Brain microvascular endothelial cell (primary cell): Measurements from ENCODE around the gene CIAO2B.
"Not testable (repeated sequence)": the region's sequence is repeated elsewhere in the genome, so short reads cannot be mapped to it uniquely, and the experiment has no call there.

Experiments used
- DNase-seq: peaks from one replicate; pipeline ENCODE4 v3.0.0-alpha.2; 2020
- H3K27ac ChIP-seq: fragments of 250-450 bp; sonication (Bioruptor Pico); 2 replicates; pipeline ENCODE4 v1.5.1; 2020; ENCODE audit warnings: mild to moderate bottlenecking, moderate library complexity
- H3K27me3 ChIP-seq: fragments of 250-450 bp; sonication (Bioruptor Pico); replicated peaks from 2 replicates; pipeline ENCODE4 v1.5.1; 2020; ENCODE audit warnings: mild to moderate bottlenecking
- H3K36me3 ChIP-seq: fragments of 250-450 bp; sonication (Bioruptor Pico); replicated peaks from 2 replicates; pipeline ENCODE4 v1.5.1; 2020; ENCODE audit warnings: mild to moderate bottlenecking
- H3K4me3 ChIP-seq: 2 replicates; pipeline ENCODE4 v1.5.1; 2011; ENCODE audit warnings: low read depth, mild to moderate bottlenecking, control low read depth, low read length, moderate library complexity
- in situ Hi-C: cut with HindIII; loops from 2 replicates; pipeline ENCODE4 v1.10.0; 2017; ENCODE audit warnings: low sequenced_read_pairs, low pct_ligation_motif_present
- TF ChIP-seq, protein P1 (sequence below): IDR thresholded peaks from 2 replicates; pipeline ENCODE4 v1.5.1; 2011; ENCODE audit warnings: low read depth, mild to moderate bottlenecking, moderate library complexity, low read length, control low read depth, inconsistent platforms; ENCODE audit errors: missing control alignments

Gene CIAO2B

DNA sequence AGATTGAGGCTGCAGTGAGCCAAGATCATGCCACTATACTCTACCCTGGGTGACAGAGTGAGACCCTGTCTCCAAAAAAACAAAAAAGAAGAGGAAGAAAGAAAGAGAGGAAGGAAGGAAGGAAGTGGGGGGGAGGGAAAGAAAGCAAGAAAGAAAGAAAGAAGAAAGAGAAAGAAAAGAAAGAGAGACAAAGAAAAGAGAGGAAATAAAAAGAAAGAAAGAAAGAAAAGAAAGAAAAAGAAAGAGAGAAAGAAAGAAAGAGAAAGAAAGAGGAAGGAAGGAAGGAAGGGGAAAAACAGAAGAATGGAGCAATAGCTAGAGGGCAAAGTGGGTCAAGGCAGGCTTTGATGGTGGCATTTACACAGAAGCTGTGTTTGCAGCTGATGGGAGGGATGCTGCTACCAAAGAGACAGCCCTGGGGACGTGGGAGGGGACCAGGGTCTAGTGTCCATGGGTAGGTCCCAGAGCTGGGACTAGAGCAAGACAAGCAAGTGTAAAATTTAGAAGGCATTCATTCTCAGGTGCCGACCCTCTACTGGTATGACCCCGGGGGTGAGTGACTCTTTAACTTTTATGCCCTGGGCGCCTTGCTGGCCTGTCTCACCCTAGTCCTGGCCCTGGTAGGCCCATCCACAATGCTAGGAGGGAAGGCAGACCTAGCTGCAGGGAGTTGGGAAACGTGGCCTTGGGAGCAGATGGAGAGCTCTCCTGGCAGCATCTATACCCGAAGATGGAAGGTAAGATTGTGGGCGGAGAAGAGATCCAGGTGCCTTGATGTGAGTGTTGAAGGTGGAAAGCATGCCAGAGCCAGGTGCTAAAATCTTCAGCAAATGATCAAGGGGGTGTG is 24.9 kb upstream of the CIAO2B start:
- Histone ChIP-seq H3K27me3 (no peaks in the 10 kb centered on the region), H3K4me3 (no peak overlapping the region), H3K36me3 (no peaks in the 10 kb centered on the region), H3K27ac (no peak overlapping the region)
- in situ Hi-C loops = no loop called here
- DNase-seq = no peak
- TF ChIP-seq, protein P1, sequence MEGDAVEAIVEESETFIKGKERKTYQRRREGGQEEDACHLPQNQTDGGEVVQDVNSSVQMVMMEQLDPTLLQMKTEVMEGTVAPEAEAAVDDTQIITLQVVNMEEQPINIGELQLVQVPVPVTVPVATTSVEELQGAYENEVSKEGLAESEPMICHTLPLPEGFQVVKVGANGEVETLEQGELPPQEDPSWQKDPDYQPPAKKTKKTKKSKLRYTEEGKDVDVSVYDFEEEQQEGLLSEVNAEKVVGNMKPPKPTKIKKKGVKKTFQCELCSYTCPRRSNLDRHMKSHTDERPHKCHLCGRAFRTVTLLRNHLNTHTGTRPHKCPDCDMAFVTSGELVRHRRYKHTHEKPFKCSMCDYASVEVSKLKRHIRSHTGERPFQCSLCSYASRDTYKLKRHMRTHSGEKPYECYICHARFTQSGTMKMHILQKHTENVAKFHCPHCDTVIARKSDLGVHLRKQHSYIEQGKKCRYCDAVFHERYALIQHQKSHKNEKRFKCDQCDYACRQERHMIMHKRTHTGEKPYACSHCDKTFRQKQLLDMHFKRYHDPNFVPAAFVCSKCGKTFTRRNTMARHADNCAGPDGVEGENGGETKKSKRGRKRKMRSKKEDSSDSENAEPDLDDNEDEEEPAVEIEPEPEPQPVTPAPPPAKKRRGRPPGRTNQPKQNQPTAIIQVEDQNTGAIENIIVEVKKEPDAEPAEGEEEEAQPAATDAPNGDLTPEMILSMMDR = no peak

DNA sequence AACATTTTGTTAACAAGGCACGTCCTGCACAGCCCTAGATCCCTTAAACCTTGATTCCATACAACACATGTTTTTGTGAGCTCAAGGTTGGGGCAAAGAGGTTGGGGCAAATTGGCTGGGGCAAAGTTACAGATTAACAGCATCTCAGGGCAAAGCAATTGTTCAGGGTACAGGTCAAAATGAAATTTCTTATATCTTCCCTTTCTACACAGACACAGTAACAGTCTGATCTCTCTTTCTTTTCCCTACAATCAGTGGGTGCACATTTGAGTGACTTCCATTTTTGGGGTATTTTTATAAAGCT is 21.9 kb upstream of the CIAO2B start:
- H3K4me3 ChIP-seq, H3K36me3 ChIP-seq, DNase-seq, in situ Hi-C loops, H3K27me3 ChIP-seq, H3K27ac ChIP-seq: not testable (repeated sequence)

DNA sequence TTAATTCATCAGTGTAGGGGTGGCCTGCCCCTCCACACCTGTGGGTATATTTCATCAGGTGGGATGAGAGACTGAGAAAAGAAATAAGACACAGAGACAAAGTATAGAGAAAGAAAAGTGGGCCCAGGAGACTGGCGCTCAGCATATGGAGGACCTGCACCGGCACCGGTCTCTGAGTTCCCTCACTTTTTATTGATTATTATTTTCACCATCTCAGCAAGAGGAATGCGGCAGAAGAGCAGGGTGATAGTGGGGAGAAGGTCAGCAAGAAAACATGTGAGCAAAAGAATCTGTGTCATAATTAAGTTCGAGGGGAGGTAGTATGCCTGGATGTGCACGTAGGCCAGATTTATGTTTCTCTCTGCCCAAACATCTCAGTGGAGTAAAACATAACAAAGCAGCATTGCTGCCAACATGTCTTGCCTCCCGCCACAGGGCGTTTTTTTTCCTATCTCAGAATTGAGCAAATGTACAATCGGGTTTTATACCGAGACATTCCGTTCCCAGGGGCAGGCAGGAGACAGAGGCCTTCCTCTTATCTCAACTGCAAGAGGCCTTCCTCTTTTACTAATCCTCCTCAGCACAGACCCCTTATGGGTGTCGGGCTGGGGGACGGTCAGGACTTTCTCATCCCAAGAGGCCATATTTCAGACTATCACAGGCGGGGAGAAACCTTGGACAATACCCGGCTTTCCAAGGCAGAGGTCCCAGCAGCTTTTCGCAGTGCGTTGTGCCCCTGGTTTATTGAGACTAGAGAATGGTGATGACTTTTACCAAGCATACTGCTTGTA is 21.4 kb upstream of the CIAO2B start:
- in situ Hi-C loops, DNase-seq, H3K27me3 ChIP-seq, H3K36me3 ChIP-seq, H3K4me3 ChIP-seq, H3K27ac ChIP-seq: not testable (repeated sequence)

DNA sequence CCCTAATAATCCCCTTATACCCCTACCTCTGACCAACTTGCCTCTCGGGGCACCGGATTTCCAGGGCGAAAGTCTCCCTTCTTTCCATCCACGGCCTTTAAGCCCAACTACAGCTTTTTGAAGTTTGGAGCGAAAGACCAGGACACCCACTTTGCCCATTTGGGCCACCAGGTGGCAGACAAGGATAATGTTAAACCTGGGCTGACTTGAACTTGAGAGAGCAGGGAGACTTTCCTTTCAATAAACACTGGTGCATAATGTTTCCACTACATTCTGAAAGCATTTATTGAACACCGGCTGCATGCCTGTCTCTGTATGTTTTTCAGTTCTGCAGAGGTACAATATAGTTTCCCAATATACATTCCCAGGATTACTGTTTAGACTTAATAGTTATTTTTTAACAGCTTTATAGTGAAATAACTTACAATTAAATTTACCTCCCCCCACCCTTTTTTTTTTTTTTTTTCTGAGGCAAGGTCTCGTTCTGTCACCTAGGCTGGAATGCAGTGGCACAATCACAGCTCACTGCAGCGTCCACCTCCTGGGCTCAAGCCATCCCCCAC is 20.0 kb upstream of the CIAO2B start:
- Histone ChIP-seq H3K27ac (no peak overlapping the region), H3K4me3 (no peak overlapping the region), H3K36me3 (no peaks in the 10 kb centered on the region), H3K27me3 (peaks cover 2% of the 10 kb centered on the region)
- in situ Hi-C loops = no loop called here
- TF ChIP-seq, protein P1 = peak; percentile 90
- DNase-seq = peak; percentile 69

DNA sequence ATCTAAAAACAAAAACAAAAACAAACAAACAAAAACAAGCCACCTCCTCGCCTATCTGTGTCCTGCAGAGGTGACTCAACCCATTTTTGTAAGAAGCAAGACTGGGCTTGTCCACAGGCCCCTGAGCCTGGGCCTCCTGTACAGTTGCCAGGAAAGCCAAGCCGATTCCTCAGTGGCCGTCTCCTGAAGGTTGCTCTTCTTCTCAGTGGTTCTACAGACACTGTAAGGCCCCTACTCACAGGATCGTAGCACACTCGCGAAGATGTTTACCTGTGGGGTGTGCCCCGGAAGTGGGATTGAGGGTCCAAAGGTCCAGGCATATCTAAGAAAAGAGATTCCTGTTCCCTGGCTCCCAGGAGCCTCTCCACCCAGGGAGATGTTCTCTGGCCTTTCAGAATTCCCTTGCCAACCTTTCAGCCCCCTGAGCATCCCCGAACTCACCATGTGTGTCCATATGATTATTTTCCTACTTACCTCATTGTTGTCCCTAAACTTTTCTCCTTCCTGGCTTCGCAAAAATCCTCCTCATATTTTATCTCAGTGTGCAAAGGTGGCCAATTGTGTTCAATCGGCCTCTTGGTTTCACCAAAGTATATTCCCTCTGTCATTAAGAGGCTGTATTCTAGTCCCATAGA is 19.4 kb upstream of the CIAO2B start:
- Histone ChIP-seq H3K36me3 (no peaks in the 10 kb centered on the region), H3K27me3 (peaks cover 4% of the 10 kb centered on the region), H3K27ac (no peak overlapping the region), H3K4me3 (no peak overlapping the region)
- in situ Hi-C loops = no loop called here
- TF ChIP-seq, protein P1 = no peak
- DNase-seq = no peak

DNA sequence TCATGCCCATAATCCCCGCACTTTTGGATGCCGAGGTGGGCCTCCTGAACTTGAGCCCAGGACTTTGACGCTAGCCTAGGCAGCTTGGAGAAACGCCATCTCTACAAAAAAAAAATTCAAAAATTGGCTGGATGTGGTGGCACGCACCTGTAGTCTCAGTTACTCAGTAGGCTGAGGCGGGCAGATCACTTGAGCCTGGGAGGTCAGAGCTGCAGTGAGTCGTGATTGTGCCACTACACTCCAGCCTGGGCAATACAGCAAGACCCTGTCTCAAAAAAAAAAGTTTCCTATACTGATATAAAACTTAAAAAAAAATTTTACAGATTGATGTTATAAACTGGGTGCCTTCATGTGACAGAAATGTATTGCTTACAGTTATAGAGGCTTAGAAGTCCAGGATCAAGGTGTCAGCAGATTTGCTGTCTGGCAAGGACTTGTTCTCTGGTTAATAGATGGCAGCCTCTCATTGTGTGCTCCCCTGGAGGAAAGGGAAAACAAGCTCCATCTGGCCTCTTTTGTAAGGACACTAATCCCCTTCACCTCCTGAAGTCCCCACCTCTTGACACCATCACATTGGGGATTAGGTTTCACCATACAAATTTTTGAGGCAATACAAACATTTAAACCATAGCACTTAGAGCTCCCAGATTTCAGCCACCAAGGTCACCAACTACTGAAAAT is 18.4 kb upstream of the CIAO2B start:
- Histone ChIP-seq H3K27me3 (peaks cover 9% of the 10 kb centered on the region), H3K4me3 (no peak overlapping the region), H3K27ac (no peak overlapping the region), H3K36me3 (no peaks in the 10 kb centered on the region)
- DNase-seq = no peak
- TF ChIP-seq, protein P1 = no peak
- in situ Hi-C loops = no loop called here
